GM18511 (cell line): Measurements from ENCODE around the gene TAS2R60.
"Not testable (repeated sequence)": the region's sequence is repeated elsewhere in the genome, so short reads cannot be mapped to it uniquely, and the experiment has no call there.

ENCODE experiments used
- ATAC-seq: cut with Tn5 transposase; IDR thresholded peaks from one replicate; pipeline ENCODE4 v1.9.1; 2021; ENCODE audit warnings: mild to moderate bottlenecking, moderate library complexity; ENCODE audit not compliant: unreplicated experiment

TAS2R60 gene

DNA sequence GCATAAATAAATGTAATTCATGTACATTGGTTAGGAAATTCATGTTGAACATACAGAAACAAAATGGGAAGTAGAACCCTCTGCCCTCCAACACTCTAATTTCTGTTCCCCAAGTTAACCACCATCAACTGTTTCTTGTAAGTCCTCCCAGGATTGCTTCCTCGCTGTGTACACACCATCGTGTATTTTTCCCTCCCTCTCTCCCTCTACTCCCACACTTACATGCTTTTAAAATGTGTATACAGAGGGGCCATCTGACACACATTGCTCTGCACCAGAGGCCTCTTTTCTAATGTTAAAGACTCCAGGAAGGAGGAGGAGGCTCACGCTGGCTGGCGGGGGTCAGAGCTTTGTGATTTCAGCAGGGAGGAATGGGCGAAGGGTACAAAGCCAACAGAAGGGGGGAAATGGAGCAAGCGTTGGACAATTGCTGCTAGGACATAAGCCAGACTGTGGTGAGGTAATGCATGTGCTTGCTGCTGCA lies 32.7 kb upstream of the TAS2R60 start:
- no peak for ATAC-seq

DNA sequence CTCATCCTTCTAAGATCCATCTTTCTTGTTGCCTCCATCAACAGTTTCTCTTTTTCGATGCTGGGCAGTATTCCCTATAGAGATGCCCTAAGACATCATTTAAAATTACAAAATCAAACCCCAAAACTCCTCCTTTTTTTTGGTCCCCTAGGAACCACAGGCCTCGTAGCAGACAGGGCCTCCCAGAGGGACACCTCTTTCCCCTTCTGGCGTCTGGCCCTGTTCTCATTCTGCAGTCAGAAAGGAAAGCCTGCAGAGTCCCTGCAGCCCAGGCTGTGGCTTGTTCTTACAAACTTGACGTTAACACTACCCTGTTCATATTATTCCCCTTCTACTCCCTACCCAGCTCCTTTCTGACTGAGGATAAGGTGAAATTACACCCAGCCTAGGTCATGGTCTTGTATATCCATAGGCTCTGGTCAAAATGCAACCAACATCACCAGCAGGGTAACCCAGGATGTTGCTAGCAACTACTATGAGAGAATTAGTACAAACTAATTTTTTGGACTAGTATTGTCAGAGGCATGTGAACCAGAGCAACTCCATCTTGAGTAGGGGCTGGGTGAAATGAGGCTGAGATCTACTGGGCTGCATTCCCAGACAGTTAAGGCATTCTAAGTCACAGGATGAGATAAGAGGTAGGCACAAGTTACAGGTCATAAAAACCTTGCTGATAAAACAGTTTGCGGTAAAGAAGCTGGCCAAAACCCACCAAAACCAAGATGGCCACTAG lies 31.1 kb upstream of the TAS2R60 start:
- no peak for ATAC-seq

DNA sequence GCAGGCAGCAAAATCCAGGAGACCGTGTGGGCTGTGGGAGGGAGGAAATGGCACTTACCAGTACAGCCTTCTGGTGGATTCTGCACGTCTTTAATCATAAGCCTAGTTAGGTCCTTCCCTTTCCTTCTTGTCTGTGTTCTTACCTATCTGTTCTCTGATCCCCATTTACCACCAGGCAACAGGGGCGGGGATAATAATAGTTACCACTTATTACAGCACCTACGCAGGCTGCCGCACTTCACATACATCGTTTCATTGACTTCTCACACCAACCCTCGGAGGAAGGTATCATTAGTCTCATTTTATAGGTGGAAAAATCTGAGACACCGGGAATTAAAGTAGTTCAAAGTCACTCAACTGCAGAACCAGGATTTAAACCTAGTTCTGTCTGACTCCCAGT lies 30.1 kb upstream of the TAS2R60 start:
- ATAC-seq: no peak

DNA sequence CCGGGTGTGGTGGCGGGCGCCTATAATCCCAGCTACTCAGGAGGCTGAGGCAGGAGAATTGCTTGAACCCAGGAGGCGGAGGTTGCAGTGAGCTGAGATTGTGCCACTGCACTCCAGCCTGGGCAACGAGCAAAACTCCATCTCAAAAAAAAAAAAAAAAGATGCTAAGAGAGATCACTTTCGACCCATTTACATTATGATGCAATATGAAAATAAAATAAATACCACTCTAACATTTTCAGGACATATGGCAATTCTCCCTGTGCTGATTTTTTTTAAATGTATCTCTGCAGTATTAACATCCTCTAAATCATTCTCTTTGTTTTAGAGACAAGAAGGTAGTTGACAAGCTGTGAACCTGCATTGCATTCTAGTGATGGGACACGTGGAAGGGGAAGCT lies 28.0 kb upstream of the TAS2R60 start:
- not testable (repeated sequence) for ATAC-seq

DNA sequence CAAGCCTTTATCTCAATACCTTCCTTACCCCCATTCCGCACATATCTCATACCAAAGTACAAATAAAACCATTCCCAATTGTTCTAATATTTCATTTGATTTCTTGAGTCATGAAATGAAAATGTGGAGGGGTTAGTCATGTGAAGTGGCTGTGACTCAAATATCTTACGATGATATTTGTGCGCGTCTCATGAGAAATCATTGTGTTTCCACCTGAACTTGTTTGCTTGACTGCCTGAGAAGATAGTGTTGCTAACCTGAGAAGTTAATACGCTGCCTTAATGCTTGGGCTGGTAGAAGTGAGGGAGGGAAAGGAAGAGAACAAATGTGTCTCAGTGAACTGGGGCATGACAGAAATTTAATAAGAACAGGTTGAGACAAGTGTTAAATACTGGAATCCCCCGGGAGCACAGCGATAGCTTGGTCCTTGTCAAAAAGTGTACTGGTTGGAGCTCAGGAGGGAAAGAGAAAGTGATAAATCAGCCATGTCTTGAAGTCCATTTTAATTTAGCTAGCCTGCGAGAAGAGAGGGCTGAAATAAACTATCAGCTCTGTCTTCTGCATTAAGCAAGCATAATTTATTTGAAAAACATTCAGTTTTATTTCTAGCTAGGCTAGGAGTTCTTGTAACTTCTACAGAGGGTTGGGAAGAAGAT lies 27.4 kb upstream of the TAS2R60 start:
- ATAC-seq: no peak

DNA sequence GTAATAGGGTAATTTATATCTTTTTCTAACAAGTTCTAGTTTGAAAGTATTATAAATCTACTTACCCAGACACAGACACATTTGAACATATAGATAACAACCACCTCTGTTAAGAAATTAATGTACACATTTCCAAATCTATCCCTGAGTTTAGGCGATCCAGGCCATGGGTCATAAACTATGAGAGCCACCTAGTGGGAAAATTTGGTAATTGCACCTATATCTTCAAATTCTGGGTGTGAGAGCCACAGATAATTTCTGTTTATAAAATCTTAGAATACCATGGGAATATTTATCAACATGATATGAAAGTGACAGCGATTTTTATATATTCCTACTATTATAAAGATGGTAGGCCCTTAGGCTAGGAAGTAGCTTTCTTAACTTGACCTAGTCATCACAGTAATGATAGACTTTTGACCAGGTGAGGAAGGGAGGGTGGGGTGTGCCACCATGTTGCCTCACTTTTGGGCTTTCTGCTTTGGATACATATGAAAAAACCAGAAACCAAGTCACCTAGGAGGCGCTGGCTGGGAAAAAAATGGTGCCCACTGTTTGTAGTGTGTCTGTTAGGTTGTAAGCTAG lies 26.6 kb upstream of the TAS2R60 start:
- peak; percentile 67 for ATAC-seq

DNA sequence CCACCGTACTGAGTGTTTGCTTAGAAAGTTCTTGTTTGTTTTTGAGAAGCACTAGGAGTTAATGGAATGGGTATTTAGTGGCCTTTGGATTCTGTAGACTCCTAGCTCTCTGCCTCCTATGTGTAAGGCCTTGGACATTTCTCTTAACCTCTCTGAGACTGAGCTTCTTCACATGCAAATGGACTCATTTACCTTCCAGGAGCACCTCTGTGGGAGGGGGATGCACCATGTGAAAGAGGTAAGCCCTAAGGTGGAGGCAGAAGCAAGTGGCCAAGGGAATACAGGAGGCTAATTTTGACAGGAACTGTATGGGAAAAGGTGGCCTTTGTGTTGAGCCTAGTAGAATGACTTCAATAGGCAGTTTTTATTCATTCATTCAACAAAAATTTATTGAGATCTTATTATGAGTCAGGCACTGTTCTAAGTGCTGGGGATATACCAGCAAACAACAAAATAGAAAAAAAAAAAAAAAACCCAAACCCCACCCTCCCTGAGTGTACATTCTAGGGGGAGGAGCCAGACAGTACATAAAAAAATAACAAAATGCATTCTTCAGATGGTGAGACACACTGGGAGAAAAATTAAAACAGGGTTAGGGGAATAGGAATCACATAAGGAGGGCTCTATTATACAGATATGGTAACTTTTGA lies 25.4 kb upstream of the TAS2R60 start:
- no peak for ATAC-seq

DNA sequence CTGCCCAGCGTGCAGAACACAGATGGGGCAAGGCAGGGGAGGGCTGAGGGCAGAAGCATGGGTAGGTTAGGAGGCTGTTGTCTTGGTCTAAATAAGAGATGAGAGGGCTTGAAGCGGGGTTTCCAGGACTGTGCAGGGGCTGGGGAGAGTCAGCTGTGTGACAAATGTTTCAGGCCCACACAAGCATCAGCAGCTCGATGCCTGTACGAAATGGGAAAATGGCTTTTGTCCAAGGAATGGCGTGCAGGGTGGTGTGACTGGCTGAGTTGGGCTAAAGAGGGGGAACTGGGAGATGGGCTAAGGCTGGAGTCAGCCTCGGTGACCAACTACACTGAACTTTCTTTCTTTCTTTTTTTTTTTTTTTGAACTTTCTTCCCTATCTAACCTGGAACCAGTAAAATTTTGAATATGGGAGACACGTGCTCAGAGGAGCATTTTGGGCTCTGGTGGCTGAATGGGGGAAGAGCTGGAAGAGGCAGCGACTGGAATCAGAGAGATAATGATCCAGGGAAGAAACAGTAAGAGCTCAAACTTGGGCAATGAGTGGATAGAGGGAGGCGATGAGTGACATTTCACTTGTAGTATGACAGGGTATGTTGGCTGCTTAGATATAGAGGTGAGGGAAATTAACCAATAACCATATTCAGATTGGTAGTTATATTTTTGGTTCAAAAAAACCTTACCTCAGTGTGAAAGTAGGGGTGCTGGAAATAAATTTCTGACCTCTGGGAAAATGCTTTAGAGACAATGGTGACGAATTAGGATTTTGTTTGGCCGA lies 24.4 kb upstream of the TAS2R60 start:
- no peak for ATAC-seq

DNA sequence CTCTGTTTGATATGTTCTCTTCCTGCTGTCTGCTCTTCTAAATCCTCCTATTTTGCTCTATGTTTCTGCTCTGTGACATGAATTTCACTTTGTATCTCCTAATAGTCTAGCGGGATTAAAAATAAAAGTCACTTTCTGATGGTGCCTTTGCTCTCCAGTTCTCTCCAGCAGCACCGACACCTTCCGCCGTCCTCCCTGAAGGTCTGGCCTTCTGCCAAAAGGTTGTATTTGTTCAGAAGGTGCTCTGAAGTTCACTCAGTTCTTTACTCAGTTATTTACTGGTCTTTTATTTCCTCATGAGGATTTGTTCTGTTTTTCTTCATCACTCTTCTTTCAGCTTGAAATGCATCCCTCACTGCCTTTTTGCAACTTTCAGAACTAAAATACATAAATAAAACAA lies 23.4 kb upstream of the TAS2R60 start:
- no peak for ATAC-seq

DNA sequence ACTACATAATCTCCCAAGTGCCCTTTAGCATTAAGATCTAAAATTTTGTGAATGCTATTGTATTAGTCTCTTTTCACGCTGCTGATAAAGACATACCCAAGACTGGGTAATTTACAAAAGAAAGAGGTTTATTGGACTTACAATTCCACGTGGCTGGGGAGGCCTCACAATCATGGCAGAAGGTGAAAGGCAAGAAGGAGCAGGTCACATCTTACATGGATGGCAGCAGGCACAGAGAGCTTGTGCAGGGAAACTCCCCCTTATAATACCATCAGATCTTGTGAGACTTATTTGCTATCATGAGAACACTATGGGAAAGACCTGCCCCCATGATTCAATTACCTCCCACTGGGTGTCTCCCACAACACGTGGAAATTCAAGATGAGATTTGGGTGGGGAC lies 22.6 kb upstream of the TAS2R60 start:
- ATAC-seq: not testable (repeated sequence)

DNA sequence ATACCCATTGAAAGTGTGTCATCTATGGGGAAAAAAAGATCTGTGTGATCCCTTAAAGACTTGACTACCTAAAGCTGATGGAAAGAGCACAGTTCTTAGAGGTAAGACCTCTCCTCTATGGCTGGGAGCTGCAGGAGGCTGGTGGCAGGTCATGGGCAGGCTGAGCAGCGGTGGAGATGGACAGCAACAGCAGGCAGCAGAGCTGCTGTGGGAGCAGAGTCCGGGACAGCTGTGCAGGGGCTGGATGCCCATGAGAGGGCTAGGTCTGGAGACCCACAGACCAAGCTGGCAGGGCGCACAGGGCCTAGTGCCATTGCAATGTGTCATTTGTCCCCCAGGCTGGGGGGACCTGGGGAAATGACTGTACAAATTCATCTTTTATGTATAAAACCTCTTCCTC lies 21.2 kb upstream of the TAS2R60 start:
- ATAC-seq: no peak

DNA sequence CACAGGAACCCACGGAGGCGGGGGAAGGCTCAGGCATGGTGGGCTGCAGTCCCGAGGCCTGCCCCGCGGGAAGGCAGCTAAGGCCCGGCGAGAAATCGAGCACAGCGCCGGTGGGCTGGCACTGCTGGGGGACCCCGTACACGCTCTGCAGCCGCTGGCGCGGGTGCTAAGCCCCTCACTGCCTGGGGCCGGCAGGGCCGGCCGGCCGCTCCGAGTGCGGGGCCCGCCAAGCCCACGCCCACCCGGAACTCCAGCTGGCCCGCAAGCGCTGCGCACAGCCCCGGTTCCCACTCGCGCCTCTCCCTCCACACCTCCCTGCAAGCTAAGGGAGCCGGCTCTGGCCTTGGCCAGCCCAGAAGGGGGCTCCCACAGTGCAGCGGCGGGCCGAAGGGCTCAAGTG lies 18.8 kb upstream of the TAS2R60 start:
- ATAC-seq: not testable (repeated sequence)

DNA sequence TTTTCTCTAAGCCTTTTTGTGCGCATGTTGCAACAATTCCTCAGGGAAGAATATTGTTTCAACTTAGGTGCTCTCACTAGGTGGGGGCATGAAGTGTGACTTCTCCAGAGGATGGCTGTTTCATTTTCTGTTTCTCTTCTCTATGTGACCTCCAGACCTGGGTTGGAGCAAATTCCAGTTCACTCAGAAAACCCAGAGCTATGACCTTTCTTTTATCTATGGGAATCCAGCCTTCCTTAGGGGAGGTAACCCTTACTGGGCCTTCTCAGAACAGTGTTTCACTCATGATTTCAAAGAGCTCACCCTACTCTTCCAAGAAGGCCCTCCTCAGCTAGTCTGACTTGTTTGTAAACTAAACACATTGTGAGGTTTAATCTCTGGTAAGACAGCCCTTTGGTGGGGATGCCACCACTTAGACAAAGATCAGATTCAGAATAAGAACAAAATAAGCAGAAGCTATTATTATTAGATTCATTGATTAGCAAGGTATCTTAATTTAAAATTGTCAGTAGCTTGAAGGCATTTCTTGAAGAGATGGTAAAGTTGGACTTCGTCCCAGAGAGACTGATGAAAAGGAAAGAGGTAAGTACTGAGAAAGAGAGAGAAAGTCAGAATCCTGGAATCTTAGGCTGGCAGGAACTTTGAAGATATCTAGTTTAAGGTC lies 16.6 kb upstream of the TAS2R60 start:
- ATAC-seq: no peak

DNA sequence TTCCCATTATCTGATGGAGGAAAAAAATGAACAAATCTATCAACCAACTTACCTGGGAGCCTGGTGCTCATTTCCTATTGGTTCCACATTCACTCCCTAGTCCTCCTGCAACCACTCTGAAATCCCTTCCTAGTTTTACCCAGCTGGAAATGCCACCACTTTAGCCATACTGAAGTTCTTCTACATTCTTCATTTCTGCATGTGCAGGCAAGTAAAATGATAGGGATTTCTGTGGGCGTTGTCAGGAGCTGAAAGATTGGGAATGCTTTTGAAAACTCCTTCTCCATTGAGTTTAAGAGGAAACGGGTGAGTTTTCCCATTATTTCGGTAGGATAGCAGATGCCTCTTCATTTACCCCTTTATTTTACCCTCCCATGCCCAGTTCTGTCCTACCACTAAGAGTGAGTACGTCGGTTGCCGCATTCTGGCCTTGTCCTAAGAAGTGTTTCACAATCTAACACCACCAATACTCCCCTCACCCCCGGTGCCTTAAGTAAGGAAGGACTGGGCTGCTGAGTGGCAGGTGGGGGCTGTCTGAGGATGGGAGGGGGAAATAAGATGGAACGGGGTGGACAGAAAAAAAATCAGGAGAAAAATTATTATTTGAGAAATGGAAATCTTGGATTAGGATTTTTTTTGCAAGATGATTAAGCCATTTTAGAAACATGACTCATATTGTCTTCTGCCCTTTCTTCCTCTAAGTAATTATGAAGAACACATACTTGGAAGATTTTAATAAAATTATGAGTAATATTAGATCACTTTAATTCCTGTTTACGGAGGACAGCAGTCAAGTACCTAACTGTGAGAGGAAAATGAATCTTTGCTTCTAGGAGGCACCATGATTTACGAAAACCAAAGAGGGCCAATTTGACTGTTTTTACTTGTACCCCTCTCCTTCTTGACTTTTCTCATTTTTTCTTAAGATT lies 13.2 kb upstream of the TAS2R60 start:
- ATAC-seq: no peak

DNA sequence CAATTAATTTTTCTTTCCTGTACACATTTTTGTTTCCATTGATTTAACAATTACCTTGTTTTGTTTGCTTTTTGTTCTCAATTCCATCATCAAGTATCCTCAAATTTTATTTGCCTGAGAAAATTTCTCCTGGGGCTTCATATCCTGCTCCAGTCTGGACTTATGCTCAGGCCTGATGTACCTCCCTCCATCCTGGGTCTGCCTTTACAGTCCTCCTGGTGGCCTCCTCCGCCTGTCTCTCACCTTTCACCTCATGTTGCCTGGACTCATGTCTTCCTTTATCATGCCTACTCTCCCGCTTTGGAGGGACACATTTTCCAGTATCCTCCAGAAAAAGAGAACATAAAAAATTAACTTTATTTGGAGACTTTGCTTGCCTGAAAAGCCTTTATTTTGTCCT lies 12.1 kb upstream of the TAS2R60 start:
- ATAC-seq: no peak

DNA sequence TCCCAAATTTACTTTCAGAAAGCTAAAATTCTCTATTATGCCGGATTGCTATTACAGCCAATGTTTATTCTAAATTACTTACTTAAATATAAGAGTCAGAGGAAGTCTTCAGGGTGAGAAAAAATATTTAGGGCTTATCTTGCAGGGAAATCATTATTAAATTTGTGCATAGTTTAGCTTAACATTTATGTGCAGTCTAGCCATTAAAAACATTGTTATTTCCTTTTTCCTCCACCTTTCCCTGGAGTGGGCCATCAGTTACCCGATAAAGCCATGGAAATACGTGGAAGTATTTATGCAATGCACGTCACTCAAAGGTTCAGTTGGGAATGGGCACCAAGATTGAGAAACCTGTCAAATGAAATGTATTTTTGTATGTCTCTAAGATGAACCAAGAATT lies 9.5 kb upstream of the TAS2R60 start:
- no peak for ATAC-seq

DNA sequence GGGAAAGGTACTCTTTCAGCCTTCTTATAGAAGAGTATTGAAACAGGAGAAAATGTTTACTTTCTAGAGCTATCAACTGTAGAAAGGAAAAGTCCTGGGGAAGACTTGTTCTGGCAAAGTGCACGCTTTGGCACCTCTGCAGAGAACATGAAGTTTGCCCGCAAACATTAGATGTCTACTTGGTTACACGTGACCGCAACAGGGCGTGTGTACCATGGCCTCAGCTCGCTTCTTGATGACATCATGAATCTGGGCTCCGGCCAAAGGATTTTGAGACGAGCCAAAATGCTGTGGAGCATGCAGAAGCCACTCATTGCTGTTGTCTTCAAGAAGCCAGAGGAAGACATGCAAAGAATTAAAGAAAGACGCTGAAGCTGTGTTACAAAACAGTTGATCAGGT lies 8.6 kb upstream of the TAS2R60 start:
- ATAC-seq: no peak

DNA sequence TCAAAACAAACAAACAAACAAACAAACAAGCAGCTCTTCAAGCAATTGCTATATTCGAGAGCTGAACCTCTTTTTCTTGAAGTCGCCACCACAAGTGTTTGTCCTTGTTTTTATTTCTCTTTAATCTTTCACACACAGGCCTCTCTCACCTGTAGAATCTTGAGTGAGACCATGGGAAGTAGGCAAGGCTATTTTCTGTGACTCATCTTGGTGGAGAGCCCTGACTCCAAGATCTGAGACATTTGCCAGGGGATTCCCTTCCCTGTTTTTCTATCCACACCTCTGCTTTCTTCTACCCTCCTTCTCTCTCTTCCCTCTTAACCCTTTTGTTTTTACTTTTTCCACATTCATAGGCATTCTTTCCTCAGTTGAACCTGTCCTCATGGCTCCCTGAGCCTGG lies 8.0 kb upstream of the TAS2R60 start:
- no peak for ATAC-seq

DNA sequence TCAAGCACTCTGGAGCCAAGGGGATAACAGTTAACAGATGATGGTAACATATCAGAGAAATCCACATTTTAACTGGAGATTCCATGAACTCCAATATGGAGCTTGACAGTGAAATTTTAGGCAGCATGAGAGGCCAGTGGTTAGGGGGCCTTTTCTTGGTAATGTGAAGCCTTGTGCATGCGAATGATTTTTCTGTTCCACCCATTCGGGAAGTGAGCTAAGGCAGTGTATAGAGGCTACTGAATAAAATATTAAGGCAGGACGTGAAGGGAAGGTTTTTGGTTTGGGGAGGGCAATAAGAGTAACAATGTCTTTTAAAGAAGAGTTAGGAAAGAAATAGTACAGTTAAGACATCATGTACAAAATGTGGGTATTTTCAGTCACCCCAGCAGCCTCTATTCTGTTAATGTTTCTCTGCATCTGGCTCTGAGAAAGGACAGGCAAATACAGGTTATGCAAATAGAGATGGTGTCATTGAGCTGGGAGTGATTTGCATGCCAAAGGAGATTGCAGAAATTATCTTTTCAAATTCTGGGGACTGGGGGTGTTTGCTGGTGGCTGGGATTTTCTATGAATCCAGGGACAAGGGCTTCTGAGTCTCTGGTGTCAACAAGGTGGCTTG lies 6.8 kb upstream of the TAS2R60 start:
- ATAC-seq: peak; percentile 82
